NK-92 (cell line): ENCODE measurements around the gene NDUFB6.
A peak's percentile ranks its signal among the peaks of the same experiment; 100 is the strongest.
"Not testable (repeated sequence)": the region's sequence is repeated elsewhere in the genome, so short reads cannot be mapped to it uniquely, and the experiment has no call there.

ENCODE experiments used
- DNase-seq: peaks from one replicate; lab custom pipeline; 2025; ENCODE audit not compliant: unreplicated experiment; lab: John Stamatoyannopoulos, UW

Gene NDUFB6

GRCh38 chr9:32572900-32573523 is at the start of gene NDUFB6:
Gene NDUFB6, minus strand, starts transcription at chr9:32573159. Its CDS starts 99 bp downstream, at chr9:32573060.
- peak; percentile 72 for DNase-seq

DNA sequence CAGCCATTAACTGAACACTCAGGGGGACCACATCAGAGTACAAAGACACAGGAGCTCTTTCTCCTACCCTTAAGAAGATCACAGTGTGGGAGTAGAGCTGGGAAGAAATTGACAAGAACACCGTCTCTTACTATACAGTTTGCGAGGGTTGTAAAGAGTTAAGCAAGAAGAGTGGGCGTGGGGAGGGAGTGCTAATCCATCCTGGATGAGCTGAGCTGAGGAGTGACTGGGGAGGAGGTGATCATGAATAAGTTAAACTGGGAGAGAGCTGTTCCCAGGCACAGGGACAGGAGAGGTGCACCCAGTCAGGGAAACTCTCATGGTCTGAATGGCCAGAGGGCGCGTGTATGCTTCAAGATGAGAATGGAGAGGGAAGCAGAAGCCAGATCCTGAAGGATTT is 45.3 kb upstream of the NDUFB6 start:
- no peak for DNase-seq

GRCh38 chr9:32606811-32607210 is 33.9 kb upstream of the NDUFB6 start:
- DNase-seq: no peak

DNA sequence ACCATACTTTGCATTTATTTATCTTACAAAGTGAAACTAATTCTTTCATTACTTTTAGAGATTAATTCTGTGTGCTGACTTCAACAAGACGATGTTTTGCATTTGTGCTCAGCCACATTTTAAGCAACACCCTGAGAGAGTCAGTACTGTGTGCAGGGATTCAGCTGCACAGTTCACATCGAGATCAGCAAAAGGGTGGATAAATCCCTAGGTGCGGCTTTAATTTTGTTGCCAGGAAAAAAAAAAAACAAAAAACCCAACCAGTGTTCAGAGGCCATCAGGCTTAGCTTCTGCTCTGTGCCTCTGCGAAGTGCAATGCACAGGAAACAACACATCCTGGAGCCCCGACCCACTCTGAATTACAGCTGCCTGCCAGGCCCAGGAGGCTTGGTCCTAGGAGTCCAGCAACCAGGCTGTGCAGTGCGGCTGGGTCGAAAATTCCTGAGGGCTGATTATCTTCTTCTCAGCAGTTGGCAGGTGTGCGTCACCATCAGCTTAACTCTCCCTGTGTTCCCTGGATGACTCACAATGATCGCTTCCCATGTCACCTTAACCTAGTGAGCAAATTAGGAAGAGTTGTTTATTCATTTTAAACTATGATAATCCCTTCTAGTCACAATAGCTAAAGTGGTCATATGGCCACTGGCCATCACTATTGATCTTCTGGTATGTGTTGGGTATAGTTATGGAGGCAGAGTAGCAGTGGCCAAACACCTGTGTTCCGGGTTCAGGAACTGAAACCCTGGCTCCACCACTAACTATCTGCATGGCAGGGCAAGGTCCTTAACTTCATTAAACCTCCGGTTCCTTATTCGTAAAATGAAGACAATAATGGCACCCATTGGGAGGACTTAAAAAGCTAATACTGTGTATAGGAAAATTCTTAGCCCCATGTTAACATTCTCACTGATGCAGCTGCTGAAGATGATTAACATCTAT is 31.2 kb upstream of the NDUFB6 start:
- DNase-seq: no peak

DNA sequence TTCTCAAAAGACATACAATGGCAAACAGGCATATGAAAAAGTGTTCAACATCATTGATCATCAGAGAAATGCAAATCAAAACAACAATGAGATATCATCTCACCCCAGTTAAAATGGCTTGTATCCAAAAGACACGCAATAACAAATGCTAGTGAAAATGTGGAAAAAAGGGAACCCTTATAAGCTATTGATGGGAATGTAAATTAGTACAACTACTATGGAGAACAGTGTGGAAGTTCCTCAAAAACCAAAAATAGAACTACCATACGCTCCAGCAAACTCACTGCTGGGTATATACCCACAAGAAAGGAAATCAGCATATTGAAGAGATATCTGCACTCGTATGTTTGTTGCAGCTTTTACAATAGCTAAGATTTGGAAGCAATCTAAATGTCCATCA is 26.1 kb upstream of the NDUFB6 start:
- not testable (repeated sequence) for DNase-seq

DNA sequence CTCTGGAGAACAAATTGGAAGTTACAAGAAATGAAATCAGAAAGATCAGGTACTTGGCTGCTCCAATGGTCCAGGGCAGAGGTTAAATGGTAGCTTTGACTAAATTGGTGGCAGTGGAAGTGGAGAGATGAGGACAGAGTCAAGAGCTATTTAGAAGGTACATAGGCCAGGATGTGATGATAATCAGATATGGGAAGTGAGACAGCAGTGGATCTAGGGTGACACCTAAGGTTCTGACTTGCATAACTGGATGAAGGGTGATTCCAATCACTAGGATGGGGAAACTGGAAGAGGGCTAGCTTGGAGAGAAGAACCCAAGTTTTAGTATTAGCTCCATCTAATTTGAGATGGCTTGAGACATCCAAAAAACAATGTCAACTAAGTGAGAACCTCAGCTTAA is 24.0 kb upstream of the NDUFB6 start:
- DNase-seq: no peak

GRCh38 chr9:32596096-32596865 is 23.3 kb upstream of the NDUFB6 start:
- no peak for DNase-seq

DNA sequence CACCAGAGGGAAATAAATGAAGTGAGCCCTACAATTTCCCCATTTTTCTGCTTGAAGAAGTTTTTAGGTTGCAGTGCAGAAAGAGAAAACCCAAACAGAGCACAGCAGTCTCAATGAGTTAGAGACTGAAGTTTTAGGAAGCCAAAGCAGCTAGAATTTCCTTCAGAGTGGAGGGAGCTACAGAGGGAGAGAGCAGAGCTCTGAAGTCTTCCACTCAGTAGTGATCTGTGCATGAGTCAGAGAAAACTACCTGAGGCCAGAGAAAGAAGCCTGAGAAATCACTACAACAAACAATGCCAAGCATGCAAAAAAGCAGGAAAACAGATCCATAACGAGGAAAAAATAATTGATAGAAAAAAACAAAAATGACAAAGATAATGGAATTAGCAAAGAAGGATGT is 17.9 kb upstream of the NDUFB6 start:
- no peak for DNase-seq

- DNase-seq: no peak
Observed at GRCh38 chr9:32590476-32590875, 17.5 kb upstream of the NDUFB6 start.

DNA sequence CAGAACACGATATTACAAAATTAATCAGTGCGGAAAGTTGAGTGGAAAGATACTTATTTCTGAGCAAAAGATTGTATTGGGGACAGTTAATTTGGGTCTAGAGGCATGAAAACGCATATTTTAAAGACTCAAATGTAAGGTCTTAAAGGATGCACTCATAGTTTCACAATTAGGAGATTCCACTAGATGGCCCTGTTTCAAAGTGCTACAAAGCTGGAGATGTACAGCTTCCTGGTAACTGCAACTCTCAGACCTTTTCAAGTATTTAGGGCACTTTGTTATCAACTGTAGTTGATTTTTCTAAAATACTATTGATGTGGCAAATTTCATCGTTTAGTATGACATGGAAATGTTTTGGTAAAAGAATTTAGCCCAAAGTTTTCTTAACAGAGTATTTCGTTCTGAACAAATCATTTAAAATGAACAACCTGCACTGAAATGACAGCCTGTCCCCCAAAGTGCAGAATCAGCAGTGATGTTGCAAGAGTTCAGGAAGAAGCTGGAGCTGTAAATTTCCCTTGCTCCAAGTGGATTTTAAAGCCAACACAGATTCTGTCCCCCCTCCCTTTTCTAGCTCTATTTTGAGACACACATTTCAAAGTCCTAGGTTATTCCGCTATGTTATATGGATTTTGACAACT is 16.2 kb upstream of the NDUFB6 start:
- no peak for DNase-seq

- DNase-seq: no peak
Observed at GRCh38 chr9:32587901-32588300, 14.9 kb upstream of the NDUFB6 start.

GRCh38 chr9:32584784-32585183 is 11.8 kb upstream of the NDUFB6 start:
- no peak for DNase-seq

- no peak for DNase-seq
Observed at GRCh38 chr9:32581512-32582143, 8.7 kb upstream of the NDUFB6 start.

- no peak for DNase-seq
Observed at GRCh38 chr9:32580631-32581300, 7.8 kb upstream of the NDUFB6 start.

GRCh38 chr9:32579706-32580331 is 6.9 kb upstream of the NDUFB6 start:
- peak; percentile 46 for DNase-seq

DNA sequence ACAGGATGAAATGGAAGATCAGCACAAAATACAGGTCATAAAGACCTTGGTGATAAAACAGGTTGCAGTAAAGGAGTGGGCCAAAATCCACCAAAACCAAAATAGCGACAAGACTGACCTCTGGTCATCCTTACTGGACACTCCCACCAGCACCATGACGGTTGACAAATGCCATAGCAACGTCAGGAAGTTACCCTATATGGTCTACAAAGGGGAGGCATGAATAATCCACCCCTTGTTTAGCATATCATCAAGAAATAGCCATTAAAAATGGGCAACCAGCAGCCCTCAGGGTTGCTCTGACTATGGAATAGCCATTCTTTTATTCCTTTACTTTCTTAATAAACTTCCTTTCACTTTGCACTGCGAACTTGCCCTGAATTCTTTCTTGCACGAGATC is 6.0 kb upstream of the NDUFB6 start:
- DNase-seq: no peak

DNA sequence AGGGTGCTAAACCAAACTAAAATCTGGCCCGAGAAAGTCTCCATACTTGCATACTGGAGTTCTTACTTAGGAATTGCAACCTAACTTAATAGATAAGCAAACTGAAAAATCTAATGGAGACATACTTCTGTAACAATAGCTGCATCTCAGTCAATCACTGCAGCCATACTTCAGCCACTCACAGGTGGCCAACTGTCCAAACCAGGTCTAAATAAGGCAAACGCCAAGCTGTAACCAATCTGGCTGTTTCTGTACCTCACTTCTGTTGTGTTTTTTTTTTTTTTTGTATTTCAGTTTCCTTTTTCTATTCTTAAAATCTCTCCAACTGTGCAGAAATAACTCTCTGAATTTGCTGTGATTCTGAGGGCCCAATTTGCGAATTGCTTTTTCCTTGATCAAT is 4.4 kb upstream of the NDUFB6 start:
- no peak for DNase-seq

- no peak for DNase-seq
Observed at GRCh38 chr9:32574858-32575257, 1.9 kb upstream of the NDUFB6 start.

DNA sequence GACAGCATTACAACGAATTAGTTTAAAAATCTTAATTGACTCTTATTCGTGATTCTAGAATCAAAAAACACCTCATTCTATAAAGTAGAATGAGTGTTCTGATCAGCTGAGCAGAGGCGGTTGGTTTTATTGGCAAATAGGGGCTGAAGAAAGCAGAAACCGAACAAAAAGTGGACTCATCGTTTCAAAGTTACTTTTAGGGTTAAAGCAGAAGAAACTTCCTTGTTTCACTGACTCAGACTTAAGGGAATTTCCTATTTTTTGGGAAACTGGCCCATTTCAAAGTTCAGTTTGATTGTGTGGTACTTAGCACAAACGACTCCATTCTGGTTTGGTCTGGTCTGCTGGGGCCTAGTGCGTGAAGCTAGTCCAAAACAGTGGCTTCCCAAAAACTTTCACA is 862 bp upstream of the NDUFB6 start:
- DNase-seq: no peak
